Stimulated activated CD4-positive, alpha-beta T cell treated with anti-CD3 and anti-CD28 coated beads, TNF-alpha, amount 100 ng/mL, for 24 hours (primary cell): ENCODE data around the gene TTI1.

Source experiments
- DNase-seq, 3 experiments: peaks; one replicate each; pipeline ENCODE4 v3.0.0-alpha.2; 2020; ENCODE audit warnings: low read depth in 3 of 3

Gene TTI1

DNA sequence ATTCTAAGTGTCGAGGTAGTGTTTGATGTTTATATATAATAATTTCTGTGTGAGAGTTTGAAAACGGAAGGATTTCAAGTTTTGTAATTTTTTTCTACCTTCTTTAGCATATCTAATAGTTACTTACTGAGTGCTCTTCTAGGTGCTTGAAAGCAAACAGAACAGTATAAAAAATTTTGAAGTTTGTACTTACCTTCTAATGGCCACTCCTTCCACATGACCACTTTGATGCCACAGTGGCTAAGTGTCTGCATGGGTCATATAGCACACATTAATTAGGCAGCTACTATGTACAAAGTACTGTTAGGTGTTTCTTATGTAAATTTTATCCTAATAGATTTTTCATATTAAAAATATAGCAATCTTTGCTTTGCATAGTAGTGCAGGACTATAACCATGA, 21.4 kb upstream of the TTI1 start:
- DNase-seq, result no peak

GRCh38 chr20:38052870-38053269, 19.6 kb upstream of the TTI1 start:
- DNase-seq, result no peak

GRCh38 chr20:38050686-38051085, 17.4 kb upstream of the TTI1 start:
- no peak for DNase-seq

GRCh38 chr20:38049800-38050199, 16.5 kb upstream of the TTI1 start:
- no peak for DNase-seq

- no peak for DNase-seq
These were observed 13.3 kb upstream of the TTI1 start for GRCh38 chr20:38046572-38046971.

DNA sequence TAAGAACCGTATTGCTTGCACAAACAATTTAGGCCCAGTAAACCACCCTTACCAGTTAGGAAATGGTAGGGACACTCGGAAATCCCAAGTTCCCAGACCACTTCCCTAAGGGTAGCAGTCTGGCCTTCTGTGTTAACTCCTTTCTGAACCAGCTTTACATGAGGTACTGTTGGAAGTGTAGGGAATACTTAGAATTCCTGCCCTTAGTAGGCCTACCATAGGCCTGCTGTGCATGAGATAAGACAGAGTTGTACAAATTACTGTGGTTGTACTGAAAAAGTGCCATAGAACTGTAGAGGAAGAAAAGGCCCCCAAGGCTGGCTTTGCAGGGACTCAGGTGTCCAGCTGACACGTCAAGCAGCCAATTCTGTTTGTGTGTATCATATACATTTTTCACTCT, 11.4 kb upstream of the TTI1 start:
- no peak for DNase-seq

DNA sequence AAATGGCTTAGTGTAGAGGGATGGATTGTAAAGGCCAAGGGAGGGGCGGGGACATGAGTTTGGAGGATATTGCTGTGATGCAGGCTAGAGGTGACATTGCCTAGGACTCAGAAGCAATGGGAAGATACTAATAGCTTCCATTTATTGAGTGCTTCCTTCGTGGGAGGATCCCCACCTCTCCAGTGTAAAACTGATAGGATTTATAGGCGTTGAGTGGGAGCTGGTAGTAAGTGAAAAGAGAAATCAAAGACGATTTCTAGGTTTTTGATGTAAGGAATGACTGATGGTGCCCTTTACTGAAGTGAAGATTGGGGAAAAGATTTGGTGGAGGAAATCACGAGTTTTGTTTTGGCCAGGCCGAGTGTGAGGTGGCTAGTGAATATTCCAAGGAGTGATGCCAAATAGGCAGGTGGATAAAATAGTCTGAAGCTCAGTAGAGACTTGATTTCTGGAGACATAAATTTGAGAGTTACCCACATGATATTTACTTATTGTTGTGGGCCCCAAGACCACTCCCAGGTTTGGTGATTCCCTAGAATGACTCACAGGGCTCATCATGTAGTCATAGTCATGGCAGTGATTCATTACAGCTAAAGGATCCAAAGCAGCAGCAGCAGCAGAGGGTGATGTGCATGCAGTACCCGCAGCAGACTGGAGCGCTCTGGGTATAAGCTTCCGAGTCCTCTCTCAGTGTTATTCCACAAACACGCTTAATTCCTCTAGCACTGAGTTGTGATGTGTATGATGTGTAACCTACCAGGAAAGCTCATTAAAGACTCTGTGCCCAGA, 10.4 kb upstream of the TTI1 start:
- no peak for DNase-seq

DNA sequence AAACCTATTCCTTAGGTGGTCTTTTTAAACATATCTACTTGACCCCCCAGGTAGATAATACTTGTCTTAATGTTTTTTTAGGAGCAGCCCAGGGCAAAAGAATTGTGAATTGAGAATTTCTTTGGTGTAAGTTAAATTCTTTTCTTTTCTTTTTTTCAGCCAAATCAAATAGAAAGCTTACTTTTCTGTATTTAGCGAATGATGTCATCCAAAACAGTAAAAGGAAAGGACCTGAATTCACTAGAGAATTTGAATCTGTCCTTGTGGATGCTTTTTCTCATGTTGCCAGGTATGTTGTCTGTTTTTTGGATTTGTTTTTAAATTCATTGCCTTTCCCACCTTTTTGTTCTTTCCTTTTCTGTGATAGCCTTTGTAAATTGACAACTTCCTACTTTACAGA, 7.0 kb upstream of the TTI1 start:
- no peak for DNase-seq

DNA sequence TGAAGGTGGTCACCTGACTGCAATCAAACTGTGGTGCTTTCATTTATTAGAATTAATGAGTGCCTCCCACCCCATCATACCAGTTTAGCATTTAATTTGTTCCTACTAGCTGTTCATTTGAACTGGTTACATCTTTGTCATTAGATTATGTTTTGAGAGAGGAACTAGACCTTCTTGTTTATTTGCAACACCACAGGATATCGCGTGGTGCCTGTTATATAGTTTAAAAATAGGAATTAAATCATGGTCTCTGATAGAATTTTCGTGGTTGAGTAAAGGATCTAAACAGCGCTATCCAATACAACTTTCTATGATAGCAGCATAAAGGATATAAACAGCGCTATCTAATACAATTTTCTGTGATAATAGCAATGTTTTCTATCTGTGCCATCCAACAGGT, 3.1 kb upstream of the TTI1 start:
- DNase-seq, result no peak

GRCh38 chr20:38034961-38035360, 1.7 kb upstream of the TTI1 start:
- DNase-seq, result no peak

DNA sequence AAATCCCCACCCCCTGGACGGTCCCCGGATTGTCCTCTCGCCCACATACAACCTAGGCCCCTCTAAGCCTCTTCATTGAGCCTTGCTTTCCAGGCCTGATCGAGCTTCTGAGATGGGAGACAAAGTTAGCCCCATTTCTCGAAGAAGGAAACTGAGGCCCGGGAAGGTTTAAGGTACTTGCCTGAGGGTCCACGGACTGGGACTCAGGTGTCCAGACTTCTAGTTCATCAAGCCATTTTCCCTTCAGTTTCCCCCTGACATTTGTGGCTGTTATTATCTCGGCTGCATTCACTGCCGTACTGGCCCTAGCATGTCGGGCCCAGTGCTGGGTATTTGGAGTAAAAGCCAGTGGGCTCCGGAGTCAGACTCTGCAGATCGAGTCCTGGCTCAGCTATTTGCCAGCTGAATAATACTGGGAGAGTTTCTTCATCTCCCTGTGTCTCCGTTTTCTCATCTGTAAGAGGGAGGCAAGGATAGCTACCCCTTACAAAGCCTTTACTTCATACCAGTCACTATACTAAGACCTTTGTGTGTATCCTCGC, 923 bp upstream of the TTI1 start:
- no peak for DNase-seq

- DNase-seq, result peak; percentile 31 to 61 (median 42)
These were observed 499 bp downstream of the TTI1 start for GRCh38 chr20:38032585-38033329.

GRCh38 chr20:38031957-38032356, 1.3 kb downstream of the TTI1 start:
- no peak for DNase-seq

DNA sequence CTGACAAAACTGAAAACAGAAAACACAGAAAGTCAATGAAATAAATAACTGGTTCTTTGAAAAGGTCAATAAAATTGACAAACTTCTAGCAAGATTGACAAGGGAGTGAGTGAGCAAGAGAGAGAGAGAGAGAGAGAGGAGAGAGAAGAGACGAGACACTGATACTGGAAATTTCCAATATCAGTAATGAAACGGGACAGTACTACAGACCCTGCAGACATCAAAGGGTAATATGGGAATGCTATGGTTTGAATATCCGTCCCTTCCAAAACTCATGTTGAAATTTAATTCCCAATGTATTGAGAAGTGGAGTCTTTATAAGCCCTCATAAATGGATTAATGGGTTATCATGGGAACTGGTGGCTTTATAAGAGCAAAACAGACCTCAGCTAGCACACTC, 3.8 kb downstream of the TTI1 start:
- no peak for DNase-seq

- DNase-seq, result no peak
These were observed 8.8 kb downstream of the TTI1 start for GRCh38 chr20:38024496-38024895.

DNA sequence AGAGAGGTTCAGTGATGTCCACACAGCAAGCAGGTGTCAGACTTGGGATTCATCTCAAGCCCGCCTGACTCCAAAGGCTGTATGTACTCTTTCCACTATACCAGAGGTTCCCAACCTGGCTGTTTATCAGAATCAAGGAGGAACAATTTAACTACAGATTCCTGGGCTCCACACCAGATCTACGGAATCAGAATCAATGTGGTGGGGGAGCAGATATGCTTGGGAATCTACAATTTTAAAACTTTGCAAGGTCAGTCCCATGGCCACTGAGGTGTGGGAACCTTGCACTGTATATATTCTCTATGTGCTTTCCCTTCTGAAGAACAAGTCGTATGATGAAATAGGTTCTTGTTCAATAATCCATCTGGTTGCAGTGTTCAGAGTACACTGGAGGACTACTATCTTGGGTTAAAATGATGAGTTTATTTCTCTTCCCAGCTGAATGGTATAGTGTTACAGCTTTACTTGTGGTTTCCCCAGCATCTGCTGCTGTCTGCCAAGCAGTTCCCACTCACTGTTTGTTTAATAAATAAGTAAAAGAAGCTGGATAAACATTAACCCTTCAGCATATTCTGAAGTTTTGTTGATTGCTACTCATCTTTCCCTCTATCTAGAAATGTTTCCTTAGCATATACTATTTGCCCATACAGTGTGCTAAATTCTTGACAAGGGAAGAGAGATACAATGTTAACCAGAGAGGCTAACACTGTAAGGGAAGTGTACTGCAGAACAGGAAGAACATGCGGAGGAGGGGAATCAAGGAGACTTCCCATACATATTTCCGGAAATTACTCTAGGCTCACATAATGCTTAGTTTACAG, 9.9 kb downstream of the TTI1 start:
- no peak for DNase-seq

GRCh38 chr20:38021087-38021772, 12.0 kb downstream of the TTI1 start:
- DNase-seq, result no peak

GRCh38 chr20:38018385-38018784, 14.9 kb downstream of the TTI1 start:
- DNase-seq, result no peak

GRCh38 chr20:38017959-38018358, 15.3 kb downstream of the TTI1 start:
- DNase-seq, result no peak

DNA sequence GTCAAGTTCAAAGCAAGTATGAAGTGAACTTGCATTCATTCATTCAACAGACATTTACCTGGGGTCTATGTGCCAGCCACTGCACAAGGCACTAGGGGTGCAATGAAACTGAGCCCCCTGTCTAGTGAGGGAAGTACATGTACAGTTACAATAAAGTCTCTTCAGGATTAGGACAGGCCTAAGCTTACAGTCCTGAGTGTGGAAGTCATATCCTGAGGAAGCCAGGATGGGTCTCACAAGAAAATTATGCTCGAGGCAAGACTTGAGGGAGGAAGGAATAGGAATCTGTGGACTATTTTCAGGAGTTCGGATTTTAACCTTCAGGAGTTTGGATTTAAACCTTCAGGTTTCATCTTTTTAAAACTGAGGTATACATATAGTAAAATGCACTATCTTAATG, 19.4 kb downstream of the TTI1 start:
- no peak for DNase-seq

- no peak for DNase-seq
These were observed 20.9 kb downstream of the TTI1 start for GRCh38 chr20:38012332-38012731.

DNA sequence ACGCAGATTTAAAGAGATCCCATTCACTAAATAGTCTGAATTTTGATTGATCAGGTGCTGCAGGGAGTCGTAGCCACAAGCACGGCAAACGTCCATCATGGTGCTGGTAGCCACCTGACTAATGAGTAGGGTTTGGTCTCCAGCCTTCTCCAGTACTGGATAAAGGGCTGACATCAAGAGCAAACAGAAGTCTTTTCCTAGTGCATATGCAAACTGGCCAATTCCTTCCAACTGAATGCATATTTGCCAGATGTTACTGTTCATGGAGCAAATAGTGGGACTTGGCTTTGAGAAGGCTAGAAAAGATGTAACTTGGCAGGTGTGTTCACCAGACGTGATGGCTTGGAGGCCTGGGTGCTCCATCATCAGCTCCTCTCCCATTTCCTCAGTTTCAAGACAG, 21.6 kb downstream of the TTI1 start:
- DNase-seq, result no peak
